Middle frontal gyrus (tissue), 1 donor: ENCODE data around the gene SLC10A1.
"Not testable (repeated sequence)": the region's sequence is repeated elsewhere in the genome, so short reads cannot be mapped to it uniquely, and the experiment has no call there.

Source experiments
- DNase-seq: peaks from one replicate; pipeline ENCODE4 v3.0.0-alpha.2; 2015; ENCODE audit warnings: low spot score; ENCODE audit errors: extremely low spot score

Gene SLC10A1

GRCh38 chr14:69796797-69797500 lies at the start of gene SLC10A1:
SLC10A1 (minus strand) TSS chr14:69797241; CDS start chr14:69797155, 86 bp downstream.
- DNase-seq = no peak

DNA sequence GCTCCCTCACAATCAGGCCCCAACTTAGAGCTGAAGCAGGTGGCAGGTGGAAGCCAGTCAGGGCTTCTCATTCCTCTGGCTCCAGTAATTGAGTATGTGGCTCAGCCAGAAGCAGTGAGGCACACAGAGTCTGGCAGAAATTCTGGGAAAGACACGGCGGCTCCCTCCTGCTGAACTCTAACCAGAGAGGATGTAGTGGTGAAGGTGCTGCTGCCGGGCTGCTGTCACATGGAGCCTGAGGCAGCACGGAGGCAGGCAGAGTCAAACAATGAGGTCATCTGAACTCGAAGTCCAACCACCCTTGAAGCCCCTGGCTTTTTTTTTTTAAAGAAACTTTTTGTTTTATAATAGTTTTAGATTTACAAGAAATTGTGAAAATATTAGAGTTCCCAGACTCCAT lies 48.7 kb upstream of the SLC10A1 start:
- DNase-seq = no peak

- DNase-seq = no peak
Observed at GRCh38 chr14:69845050-69845581, 48.1 kb upstream of the SLC10A1 start.

DNA sequence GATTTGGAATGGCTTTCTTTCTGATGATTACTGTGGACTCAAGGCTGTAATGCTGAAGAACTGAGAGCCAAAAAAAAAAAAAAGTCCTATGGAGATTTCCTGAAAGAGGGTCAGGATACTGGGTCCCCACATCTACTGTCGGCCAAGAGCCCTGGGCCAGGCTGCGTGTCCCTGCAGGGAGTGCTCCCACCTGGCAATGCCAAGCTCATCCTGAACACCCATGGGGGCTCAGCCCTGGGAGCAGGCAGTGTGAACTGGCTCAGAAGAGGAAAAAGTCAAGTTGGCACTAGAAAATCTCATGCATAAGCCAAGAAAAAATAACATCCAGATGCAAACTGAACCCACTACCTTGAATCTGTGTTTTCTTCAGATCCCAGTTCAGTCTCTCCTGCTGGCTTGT lies 47.1 kb upstream of the SLC10A1 start:
- DNase-seq = no peak

DNA sequence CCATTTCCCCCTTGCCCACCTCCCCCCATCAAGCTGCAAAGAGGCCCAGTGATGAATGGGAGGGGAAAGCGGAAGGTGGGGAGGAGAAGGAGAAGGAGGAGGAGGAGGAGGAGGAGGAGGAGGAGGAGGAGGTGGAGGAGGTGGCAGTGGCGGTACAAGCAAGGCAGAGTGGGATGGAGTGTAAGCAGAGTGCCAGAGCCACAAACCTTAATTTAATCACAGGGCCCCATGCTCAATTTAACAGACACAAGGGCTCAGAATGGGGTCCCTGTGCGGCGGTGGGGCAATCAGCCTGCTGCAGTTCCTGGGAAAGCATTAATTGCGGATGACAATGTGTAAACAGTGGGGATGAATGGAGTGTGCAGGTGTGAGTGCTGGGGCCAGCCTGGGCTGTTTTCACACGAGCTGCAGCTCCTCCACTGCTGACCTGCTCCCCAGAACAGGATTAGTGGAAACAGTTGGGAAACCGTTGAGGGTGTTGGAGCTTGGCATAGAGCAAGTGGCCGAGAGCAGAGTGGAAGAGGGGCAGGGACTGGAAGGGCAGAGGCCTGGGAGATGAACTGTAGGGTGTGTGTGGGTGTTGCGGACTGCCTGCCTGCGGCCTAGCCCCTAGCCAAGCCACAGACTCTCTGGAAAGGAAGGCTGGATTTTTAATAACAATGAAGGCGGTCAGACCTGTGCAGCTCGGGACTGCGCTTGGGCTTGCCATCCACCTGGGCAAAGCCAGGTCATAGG lies 45.8 kb upstream of the SLC10A1 start:
- no peak for DNase-seq

- DNase-seq = no peak
Observed at GRCh38 chr14:69841656-69842055, 44.6 kb upstream of the SLC10A1 start.

- DNase-seq = no peak
Observed at GRCh38 chr14:69839661-69840060, 42.6 kb upstream of the SLC10A1 start.

DNA sequence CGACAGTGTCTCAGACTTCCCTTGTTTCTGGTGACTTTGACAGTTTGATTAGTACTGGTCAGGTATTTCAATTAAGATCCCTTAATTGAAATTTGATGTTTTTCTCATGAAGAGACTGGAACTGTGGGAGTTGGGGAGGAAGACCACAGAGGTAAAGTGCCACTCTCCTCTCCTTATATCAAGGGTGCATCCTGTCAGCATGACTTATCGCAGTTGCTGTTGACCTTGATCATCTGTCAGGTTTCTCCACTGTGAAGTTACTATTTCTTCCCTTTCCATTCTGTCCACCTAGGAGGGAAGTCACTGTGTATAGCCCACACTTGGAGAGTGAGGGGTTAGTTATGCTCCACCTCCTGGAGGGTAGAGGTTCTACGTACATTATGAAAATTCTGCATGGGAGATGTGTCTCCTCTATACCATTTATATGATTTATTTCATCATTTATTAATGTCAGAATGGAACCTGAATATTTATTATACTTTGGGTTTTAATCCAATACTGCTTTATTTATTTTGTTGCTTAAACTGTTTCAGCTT lies 41.9 kb upstream of the SLC10A1 start:
- no peak for DNase-seq

DNA sequence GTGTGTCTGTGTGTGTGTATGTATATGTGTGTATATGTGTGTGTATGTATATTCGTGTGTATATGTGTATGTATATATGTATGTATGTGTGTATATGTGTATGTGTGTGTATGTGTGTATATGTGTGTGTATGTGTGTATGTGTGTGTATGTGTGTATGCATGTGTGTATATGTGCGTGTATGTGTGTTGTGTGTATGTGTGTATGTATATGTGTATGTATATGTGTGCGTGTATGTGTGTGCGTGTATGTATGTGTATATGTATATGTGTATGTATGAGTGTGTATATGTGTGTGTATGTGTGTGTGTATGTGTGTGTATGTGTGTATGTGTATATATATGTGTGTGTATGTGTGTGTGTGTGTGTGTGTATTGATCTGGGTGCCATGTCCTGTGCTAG lies 31.8 kb upstream of the SLC10A1 start:
- no peak for DNase-seq

- DNase-seq = no peak
Observed at GRCh38 chr14:69828354-69828753, 31.3 kb upstream of the SLC10A1 start.

- no peak for DNase-seq
Observed at GRCh38 chr14:69827560-69827959, 30.5 kb upstream of the SLC10A1 start.

DNA sequence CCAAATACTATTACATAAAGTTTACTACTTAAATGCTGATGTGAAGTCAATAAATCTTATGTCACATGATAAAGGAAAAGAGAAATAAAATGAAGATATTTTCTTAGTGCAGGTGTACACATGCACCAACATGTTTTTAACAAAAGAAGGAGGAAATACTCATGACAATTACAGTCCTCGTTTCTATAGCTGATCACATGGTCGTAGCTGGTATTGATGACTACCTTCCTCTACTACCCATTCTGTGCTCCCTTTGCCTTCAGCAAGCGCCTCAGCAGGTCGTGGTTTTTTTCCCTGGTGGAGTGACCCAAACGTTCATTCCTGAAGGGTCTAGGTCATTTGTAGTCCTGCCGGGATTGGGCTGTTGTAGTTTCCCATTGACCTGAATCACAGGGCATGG lies 25.4 kb upstream of the SLC10A1 start:
- no peak for DNase-seq

DNA sequence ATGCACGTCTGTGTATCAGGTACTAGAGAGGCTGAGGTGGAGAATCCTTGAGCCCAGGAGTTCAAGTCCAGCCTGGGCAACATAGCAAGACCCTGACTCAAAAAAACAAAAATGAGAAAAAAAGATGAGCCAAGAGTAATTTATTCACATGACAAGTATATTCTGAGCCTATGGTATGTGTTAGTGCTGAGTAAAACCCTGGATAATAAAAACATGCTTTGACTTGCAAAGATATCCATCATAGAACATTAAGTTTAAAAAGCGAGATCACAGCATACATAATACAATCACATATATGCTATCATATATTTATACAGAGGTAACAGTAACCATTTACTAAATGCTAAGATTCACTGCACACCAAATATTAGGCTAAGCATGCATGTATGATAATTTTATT lies 23.9 kb upstream of the SLC10A1 start:
- no peak for DNase-seq

DNA sequence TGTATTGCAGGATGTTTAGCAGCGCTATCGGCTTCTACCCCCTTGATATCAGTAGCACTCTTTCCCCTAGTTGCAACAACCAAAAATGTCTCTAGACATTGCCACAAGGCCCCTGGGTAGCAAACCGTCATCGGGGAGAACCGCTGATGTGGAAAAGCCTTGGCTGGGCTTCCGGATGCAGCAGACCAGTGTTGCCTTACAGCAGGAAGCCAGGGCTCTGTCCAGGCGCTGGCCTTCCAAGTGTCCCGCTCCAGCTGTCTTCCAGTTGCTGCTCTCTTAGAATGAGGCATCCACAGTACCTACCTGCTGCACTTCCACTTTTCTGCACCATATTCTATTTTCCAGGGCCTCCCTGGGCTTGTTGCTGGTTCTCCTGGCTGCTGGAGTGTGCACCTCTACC lies 22.6 kb upstream of the SLC10A1 start:
- DNase-seq = no peak

DNA sequence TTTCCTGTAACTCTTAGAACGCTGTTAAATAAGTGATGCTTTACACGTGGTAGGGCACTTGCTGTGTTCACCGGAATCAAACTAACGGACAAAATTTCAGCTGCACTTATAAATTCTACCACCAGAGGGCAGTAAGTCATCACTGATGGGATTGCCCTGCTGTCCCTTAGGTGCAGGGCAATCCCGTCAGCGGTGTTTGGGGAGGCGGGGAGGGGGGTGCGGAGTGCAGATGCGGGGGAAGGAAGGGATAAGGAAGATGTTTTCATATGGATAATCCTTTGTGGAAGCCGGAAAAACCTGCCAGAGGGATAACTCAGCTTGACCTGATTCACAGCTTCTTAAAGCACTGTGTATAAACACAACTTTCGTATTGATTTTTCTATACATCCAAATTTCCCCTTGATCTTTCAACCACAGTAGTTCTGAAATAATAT lies 21.7 kb upstream of the SLC10A1 start:
- peak; percentile 68 for DNase-seq

GRCh38 chr14:69816216-69816615 lies 19.2 kb upstream of the SLC10A1 start:
- no peak for DNase-seq

- no peak for DNase-seq
Observed at GRCh38 chr14:69815556-69815955, 18.5 kb upstream of the SLC10A1 start.

DNA sequence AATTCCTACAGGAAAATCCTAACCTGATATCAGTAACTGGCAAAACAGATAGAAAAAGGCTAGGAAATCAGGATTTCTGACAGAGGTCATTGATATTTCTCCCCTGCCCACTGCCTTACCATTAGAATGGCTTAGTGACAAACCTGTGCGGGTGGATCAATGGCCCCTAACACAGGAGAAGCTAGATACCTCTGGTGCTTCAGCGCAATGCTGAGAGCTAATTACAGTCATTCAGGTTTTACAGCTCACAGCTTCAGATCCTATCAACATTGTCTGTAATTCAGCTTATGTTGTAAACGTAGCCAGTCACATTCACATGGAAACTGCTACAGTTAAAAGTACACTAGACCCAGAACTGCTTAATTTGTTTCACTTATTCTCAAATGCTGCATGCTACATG lies 17.4 kb upstream of the SLC10A1 start:
- no peak for DNase-seq

DNA sequence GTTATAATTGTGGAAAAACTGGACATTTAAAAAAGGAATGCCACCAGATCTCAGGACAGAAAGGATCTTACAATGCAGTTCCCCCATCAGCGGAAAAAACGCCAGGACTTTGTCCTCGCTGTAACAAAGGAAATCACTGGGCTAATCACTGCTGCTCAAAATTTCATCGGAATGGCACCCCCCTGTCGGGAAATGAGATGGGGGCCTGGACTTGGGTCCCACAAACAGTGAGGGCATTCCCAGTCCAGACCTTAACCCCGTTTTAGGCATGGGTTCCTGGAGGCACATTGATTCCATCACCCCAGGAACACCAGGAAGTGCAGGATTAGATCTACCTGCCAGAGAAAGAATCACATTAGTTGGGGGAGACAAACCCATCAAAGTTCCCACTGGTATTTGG lies 16.3 kb upstream of the SLC10A1 start:
- DNase-seq = not testable (repeated sequence)

- no peak for DNase-seq
Observed at GRCh38 chr14:69812711-69813110, 15.7 kb upstream of the SLC10A1 start.

DNA sequence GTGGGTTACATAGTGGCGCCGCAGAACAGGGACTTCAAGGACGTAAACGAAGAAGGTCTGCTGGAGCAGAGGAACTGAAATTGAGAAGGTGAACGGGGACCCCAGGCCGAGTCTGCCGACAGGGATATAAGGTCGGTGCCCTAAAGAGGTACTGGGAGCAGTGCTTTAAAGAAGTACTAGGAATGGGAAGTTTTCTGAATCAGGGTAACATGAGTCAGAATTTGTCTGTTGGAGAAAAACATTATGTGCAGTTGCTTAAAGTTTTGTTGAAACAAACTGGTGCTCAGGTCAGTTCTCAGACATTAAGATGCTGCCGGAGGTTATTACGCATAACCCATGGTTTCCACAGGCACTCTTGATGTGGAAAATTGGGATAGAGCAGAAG lies 14.8 kb upstream of the SLC10A1 start:
- DNase-seq = no peak

- DNase-seq = no peak
Observed at GRCh38 chr14:69811227-69811867, 14.3 kb upstream of the SLC10A1 start.
